Thyroid gland (tissue), 4 donors: ENCODE data around the gene NISCH.

ENCODE experiments used
- CTCF ChIP-seq, 6 experiments: fragments of 200-600 bp in 3 of 6; fragments of 450-650 bp in 3 of 6; sonication (generic) in 3 of 6; IDR thresholded peaks; one replicate each; pipeline ENCODE4 v1.5.1; 2016 to 2019; ENCODE audit warnings: antibody characterized with exemption in 6 of 6, mild to moderate bottlenecking in 2 of 6, inconsistent platforms in 1 of 6, moderate library complexity in 1 of 6
- POLR2A ChIP-seq, 2 donors: fragments of 450-650 bp; IDR thresholded peaks; one replicate each; pipeline ENCODE4 v1.6.1; 2017; ENCODE audit warnings: antibody characterized with exemption in 2 of 2, mild to moderate bottlenecking in 2 of 2, moderate library complexity in 1 of 2

- TF ChIP-seq CTCF (IDR thresholded peaks at IDR 0.05) (no peak), POLR2A (IDR thresholded peaks at IDR 0.05) (no peak)
These were observed 26.4 kb upstream of the NISCH start for GRCh38 chr3:52429031-52429430.
